Liver (tissue), 9 donors: ENCODE data around the gene NIT1. TPM values are rescaled to one million over a fixed set of nuclear protein-coding genes. Genes with fewer than 3 reads are reported as not detected.

Experiments used
- DNase-seq: peaks from one replicate; pipeline ENCODE4 v3.0.0-alpha.2; 2017; ENCODE audit warnings: low spot score
- H3K27ac ChIP-seq, 2 donors: one replicate each; pipeline ENCODE4 v1.7.0; 2013; ENCODE audit warnings: inconsistent platforms in 2 of 2, low read length in 2 of 2, control low read depth in 1 of 2, low read depth in 1 of 2, mild to moderate bottlenecking in 1 of 2
- H3K27me3 ChIP-seq, 4 donors: one replicate each; pipeline versions ENCODE4 v1.6.1 to v1.7.0; 2013; ENCODE audit warnings: low read length in 3 of 4, inconsistent platforms in 1 of 4, mild to moderate bottlenecking in 1 of 4, moderate library complexity in 1 of 4; ENCODE audit not compliant: control insufficient read depth in 4 of 4, insufficient read depth in 4 of 4
- H3K36me3 ChIP-seq, 4 donors: one replicate each; pipeline versions ENCODE4 v1.6.1 to v1.7.0; 2013; ENCODE audit warnings: low read length in 3 of 4, mild to moderate bottlenecking in 3 of 4, low read depth in 1 of 4, moderate library complexity in 1 of 4; ENCODE audit not compliant: control insufficient read depth in 4 of 4, insufficient read depth in 3 of 4
- H3K4me1 ChIP-seq, 4 donors: one replicate each; pipeline versions ENCODE4 v1.6.1 to v1.7.0; 2013; ENCODE audit warnings: low read length in 3 of 4, mild to moderate bottlenecking in 3 of 4, moderate library complexity in 1 of 4; ENCODE audit not compliant: control insufficient read depth in 4 of 4, insufficient read depth in 4 of 4
- H3K4me3 ChIP-seq, 3 donors: one replicate each; pipeline versions ENCODE4 v1.6.1 to v1.7.0; 2013; ENCODE audit warnings: low read length in 3 of 3, control low read depth in 1 of 3, low read depth in 1 of 3, mild to moderate bottlenecking in 1 of 3
- H3K9ac ChIP-seq, 2 donors: one replicate each; pipeline ENCODE4 v1.7.0; 2013; ENCODE audit warnings: low read length in 2 of 2, mild to moderate bottlenecking in 2 of 2, moderate library complexity in 2 of 2, control low read depth in 1 of 2, low read depth in 1 of 2
- H3K9me3 ChIP-seq, 4 donors: one replicate each; pipeline versions ENCODE4 v1.6.1 to v1.7.0; 2013; ENCODE audit warnings: low read length in 3 of 4; ENCODE audit not compliant: control insufficient read depth in 4 of 4
- ATF3 ChIP-seq: IDR thresholded peaks from 2 replicates; pipeline ENCODE4 v1.6.1; 2016; ENCODE audit warnings: antibody characterized with exemption
- CTCF ChIP-seq: fragments of 150-350 bp; IDR thresholded peaks from 2 replicates; pipeline ENCODE4 v1.5.1; 2017; ENCODE audit warnings: improper control_type of control experiment, low read depth, low read length; ENCODE audit not compliant: missing input control
- EGR1 ChIP-seq, 2 donors: IDR thresholded peaks; 2 replicates each; pipeline ENCODE4 v1.6.1; 2016 to 2018; ENCODE audit warnings: antibody characterized with exemption in 2 of 2, low read depth in 2 of 2
- FOXA2 ChIP-seq: IDR thresholded peaks from 2 replicates; pipeline ENCODE4 v1.6.1; 2016; ENCODE audit warnings: antibody characterized with exemption
- GABPA ChIP-seq, 2 donors: IDR thresholded peaks in 1 of 2; conservative IDR thresholded peaks in 1 of 2; 2 replicates each; pipeline ENCODE4 v1.6.1; 2016; ENCODE audit warnings: antibody characterized with exemption in 2 of 2, mild to moderate bottlenecking in 1 of 2, moderate library complexity in 1 of 2
- HNF4A ChIP-seq, 2 donors: conservative IDR thresholded peaks; 2 replicates each; pipeline ENCODE4 v1.6.1; 2016; ENCODE audit warnings: antibody characterized with exemption in 2 of 2, mild to moderate bottlenecking in 2 of 2
- MAX ChIP-seq: IDR thresholded peaks from 2 replicates; pipeline ENCODE4 v1.6.1; 2016; ENCODE audit warnings: antibody characterized with exemption
- NR2F2 ChIP-seq: IDR thresholded peaks from 2 replicates; pipeline ENCODE4 v1.6.1; 2016; ENCODE audit warnings: antibody characterized with exemption
- RAD21 ChIP-seq, 2 donors: IDR thresholded peaks; 2 replicates each; pipeline ENCODE4 v1.6.1; 2016; ENCODE audit warnings: antibody characterized with exemption in 2 of 2, mild to moderate bottlenecking in 2 of 2
- REST ChIP-seq: IDR thresholded peaks from 2 replicates; pipeline ENCODE4 v1.6.1; 2016; ENCODE audit warnings: antibody characterized with exemption, mild to moderate bottlenecking
- RXRA ChIP-seq, 2 donors: IDR thresholded peaks; 2 replicates each; pipeline ENCODE4 v1.6.1; 2017 to 2018; ENCODE audit warnings: antibody characterized with exemption in 2 of 2, mild to moderate bottlenecking in 1 of 2
- TAF1 ChIP-seq: conservative IDR thresholded peaks from 2 replicates; pipeline ENCODE4 v1.6.1; 2016; ENCODE audit warnings: antibody characterized with exemption, mild to moderate bottlenecking
- YY1 ChIP-seq: IDR thresholded peaks from 2 replicates; pipeline ENCODE4 v1.6.1; 2016; ENCODE audit warnings: antibody characterized with exemption, mild to moderate bottlenecking
- ZBTB33 ChIP-seq: IDR thresholded peaks from 2 replicates; pipeline ENCODE4 v1.6.1; 2016; ENCODE audit warnings: antibody characterized with exemption
- WGBS: extraction: QIAGEN DNeasy Blood & Tissue Kit; methylation state at CpG from one replicate; pipeline ENCODE4 v1.1.7; 2013; 5-methylcytosine and 5-hydroxymethylcytosine counted together
- polyA plus RNA-seq, 2 donors: library from polyadenylated mRNA; stranded (reverse) in 1 of 2; unstranded in 1 of 2; fragments of 200-250 nt in 1 of 2; fragments of >200 nt in 1 of 2; fragmentation: Nextera tagmentation in 1 of 2; extraction: Ambion mirVana in 1 of 2; gene quantifications; one replicate each; pipeline versions ENCODE4 v1.2.1 to v1.2.3, GENCODE V29; 2013 to 2015
- total RNA-seq, 2 donors: library from RNA; depleted of rRNA; stranded (reverse); fragments of >200 nt; gene quantifications; one replicate each; pipeline ENCODE4 v1.2.3, GENCODE V29; 2014
- donor health status: healthy.
- donor health status: healthy.
- donor health status: healthy.
- donor health status: healthy.
- donor health status: healthy.

Gene NIT1
- total and polyA plus RNA-seq, 4 donors = 17.8 to 45.8 (median 39.3) TPM

GRCh38 chr1:161159087-161159912, 41.4 kb downstream of the NIT1 start, which contains the start of gene USP21:
Gene USP21, plus strand, starts transcription at chr1:161159500. Its CDS starts 1,141 bp downstream, at chr1:161160641.
- H3K27ac ChIP-seq = peak within 1 kb of the TSS; percentile 64 to 79
- peaks cover 0 to 18% (median 7%) of the 10 kb centered on the region in 4 donors for H3K36me3 ChIP-seq
- H3K9ac ChIP-seq = peak within 1 kb of the TSS; percentile 50 to 82
- peak within 1 kb of the TSS; percentile 76 to 94 (median 81) for H3K4me3 ChIP-seq
- peaks cover 10 to 31% (median 21%) of the 10 kb centered on the region in 4 donors for H3K4me1 ChIP-seq
- WGBS = 1% methylated on average over 60 of the region's 60 CpGs
- peak; percentile 94 for DNase-seq
- H3K27me3 ChIP-seq = no peaks in the 10 kb centered on the region
- TF ChIP-seq MAX (no peak), HNF4A (conservative IDR thresholded peaks at IDR 0.05) (no peak), TAF1 (no peak), RXRA (IDR thresholded peaks at IDR 0.05) (no peak), YY1 (peak; percentile 99), NR2F2 (peak; percentile 22), GABPA (IDR thresholded peaks at IDR 0.05 in 1 of 2, conservative IDR thresholded peaks at IDR 0.05 in 1 of 2) (no peak)
- no peaks in the 10 kb centered on the region for H3K9me3 ChIP-seq

GRCh38 chr1:161159913-161160243, 42.0 kb downstream of the NIT1 start:
- Histone ChIP-seq H3K27ac (peak overlapping the region; percentile 64 to 79), H3K36me3 (peaks cover 0 to 24% (median 9%) of the 10 kb centered on the region in 4 donors), H3K4me3 (peak overlapping the region; percentile 68 to 94 (median 76)), H3K27me3 (no peaks in the 10 kb centered on the region), H3K9ac (peak overlapping the region; percentile 50 to 82), H3K4me1 (peaks cover 10 to 32% (median 19%) of the 10 kb centered on the region in 4 donors), H3K9me3 (no peaks in the 10 kb centered on the region)
- no peak for TF ChIP-seq RAD21 (IDR thresholded peaks at IDR 0.05)
- TF ChIP-seq ATF3 = no peak
- DNase-seq = no peak
- 8% methylated on average over 11 of the region's 11 CpGs for whole genome bisulfite sequencing

GRCh38 chr1:161160671-161161145, 42.8 kb downstream of the NIT1 start:
- Histone ChIP-seq H3K36me3 (peaks cover 0 to 25% (median 9%) of the 10 kb centered on the region in 4 donors), H3K4me3 (no peak overlapping the region), H3K4me1 (peaks cover 13 to 40% (median 23%) of the 10 kb centered on the region in 4 donors), H3K9ac (no peak overlapping the region), H3K9me3 (no peaks in the 10 kb centered on the region), H3K27me3 (no peaks in the 10 kb centered on the region), H3K27ac (no peak overlapping the region)
- WGBS = 96% methylated on average over 22 of the region's 22 CpGs
- TF ChIP-seq FOXA2 = no peak
- no peak for TF ChIP-seq RAD21 (IDR thresholded peaks at IDR 0.05)
- no peak for TF ChIP-seq GABPA (IDR thresholded peaks at IDR 0.05 in 1 of 2, conservative IDR thresholded peaks at IDR 0.05 in 1 of 2)
- TF ChIP-seq NR2F2 = no peak
- TF ChIP-seq HNF4A (conservative IDR thresholded peaks at IDR 0.05) = no peak
- TF ChIP-seq EGR1 (IDR thresholded peaks at IDR 0.05; ENCODE audit: low read depth in 2 of 2) = no peak
- no peak for DNase-seq

GRCh38 chr1:161161652-161162051, 43.7 kb downstream of the NIT1 start:
- H3K27me3 ChIP-seq = no peaks in the 10 kb centered on the region
- no peak overlapping the region for H3K27ac ChIP-seq
- DNase-seq = no peak
- peaks cover 13 to 46% (median 28%) of the 10 kb centered on the region in 4 donors for H3K4me1 ChIP-seq
- H3K4me3 ChIP-seq = no peak overlapping the region
- no peaks in the 10 kb centered on the region for H3K9me3 ChIP-seq
- no peak overlapping the region for H3K9ac ChIP-seq
- H3K36me3 ChIP-seq = peaks cover 0 to 25% (median 9%) of the 10 kb centered on the region in 4 donors
- 91% methylated on average over 5 of the region's 5 CpGs for WGBS
- TF ChIP-seq CTCF (no peak), ZBTB33 (no peak), REST (no peak)
